ENCODE data around the gene KIF18B.

The KIF18B gene

GRCh38 chr17:44909681-44910144 is 37.9 kb downstream of the KIF18B start:
- H3K27ac Mint-ChIP-seq, result no peak overlapping the region
- no peaks in the 10 kb centered on the region for H3K9me3 Mint-ChIP-seq
- H3K4me1 Mint-ChIP-seq, result peaks cover 18% of the 10 kb centered on the region
- no peak for ATAC-seq
- no peak overlapping the region for H3K4me3 Mint-ChIP-seq
- H3K27me3 Mint-ChIP-seq, result peaks cover 53% of the 10 kb centered on the region
- DNase-seq, result no peak

DNA sequence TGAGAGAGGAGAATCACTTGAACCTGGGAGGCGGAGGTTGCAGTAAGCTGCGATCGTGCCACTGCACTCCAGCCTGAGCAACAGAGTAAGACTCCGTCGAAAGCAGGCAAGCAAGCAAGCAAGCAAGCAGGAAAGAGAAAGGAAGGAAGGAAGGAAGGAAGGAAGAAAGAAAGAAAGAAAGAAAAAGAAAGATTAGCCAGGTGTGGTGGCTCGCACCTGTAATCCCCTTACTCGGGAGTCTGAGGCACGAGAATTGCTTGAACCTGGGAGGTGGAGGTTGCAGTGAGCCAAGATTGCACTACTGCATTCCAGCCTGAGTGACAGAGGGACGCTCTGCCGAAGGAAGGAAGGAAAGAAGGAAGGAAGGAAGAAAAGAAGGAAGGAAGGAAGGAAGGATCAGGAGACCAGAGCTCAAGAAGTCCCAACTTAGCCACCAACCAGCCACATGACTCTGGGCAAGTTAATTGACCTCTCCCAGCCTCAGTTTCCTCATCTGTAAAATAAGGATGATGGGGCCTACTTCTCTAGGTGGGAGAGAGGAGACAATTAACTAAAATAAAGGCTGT is 38.7 kb downstream of the KIF18B start:
- H3K4me3 Mint-ChIP-seq, result no peak overlapping the region
- H3K4me1 Mint-ChIP-seq, result peaks cover 18% of the 10 kb centered on the region
- no peak for ATAC-seq
- no peak for DNase-seq
- H3K27ac Mint-ChIP-seq, result no peak overlapping the region
- H3K27me3 Mint-ChIP-seq, result peaks cover 49% of the 10 kb centered on the region
- no peaks in the 10 kb centered on the region for H3K9me3 Mint-ChIP-seq

DNA sequence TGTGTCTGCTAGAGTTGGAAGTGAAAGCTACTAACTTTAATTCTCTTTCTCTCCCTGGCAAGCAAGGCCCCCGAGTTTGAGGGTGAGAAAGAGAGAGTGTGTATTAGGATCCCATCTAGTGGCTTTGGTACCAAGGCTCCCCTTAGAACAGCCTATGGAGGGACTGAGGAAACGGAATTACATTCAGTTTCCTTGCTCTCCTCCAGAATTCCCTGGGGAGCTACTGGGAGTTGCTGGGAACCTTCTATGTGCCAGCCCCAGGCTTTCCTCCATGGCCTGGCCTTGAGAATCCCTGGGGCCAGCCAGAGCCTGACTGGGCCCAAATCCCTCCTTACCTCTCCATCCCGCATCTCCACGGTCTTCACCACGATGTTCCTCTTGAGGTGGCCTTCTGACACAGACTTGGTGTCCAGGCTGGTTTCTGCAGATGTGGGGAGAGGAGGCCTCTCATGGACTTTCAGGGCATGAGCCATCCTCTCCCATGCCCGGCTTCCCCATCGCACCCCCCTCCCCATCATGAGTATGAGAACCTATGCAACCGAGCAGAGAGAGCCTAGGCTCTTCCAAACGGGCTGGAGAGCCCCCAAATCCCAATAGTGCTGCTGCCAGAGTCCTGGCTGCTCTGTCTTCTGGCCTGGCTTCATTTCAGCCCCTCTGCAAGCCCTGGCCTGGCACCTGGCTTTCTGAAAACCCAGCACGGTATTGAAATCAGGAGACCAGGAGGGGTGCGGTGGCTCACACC is 39.7 kb downstream of the KIF18B start:
- ATAC-seq (no peak), DNase-seq (no peak)
- H3K27ac Mint-ChIP-seq, result no peak overlapping the region
- H3K9me3 Mint-ChIP-seq, result no peaks in the 10 kb centered on the region
- peaks cover 12% of the 10 kb centered on the region for H3K4me1 Mint-ChIP-seq
- peaks cover 39% of the 10 kb centered on the region for H3K27me3 Mint-ChIP-seq
- no peak overlapping the region for H3K4me3 Mint-ChIP-seq

DNA sequence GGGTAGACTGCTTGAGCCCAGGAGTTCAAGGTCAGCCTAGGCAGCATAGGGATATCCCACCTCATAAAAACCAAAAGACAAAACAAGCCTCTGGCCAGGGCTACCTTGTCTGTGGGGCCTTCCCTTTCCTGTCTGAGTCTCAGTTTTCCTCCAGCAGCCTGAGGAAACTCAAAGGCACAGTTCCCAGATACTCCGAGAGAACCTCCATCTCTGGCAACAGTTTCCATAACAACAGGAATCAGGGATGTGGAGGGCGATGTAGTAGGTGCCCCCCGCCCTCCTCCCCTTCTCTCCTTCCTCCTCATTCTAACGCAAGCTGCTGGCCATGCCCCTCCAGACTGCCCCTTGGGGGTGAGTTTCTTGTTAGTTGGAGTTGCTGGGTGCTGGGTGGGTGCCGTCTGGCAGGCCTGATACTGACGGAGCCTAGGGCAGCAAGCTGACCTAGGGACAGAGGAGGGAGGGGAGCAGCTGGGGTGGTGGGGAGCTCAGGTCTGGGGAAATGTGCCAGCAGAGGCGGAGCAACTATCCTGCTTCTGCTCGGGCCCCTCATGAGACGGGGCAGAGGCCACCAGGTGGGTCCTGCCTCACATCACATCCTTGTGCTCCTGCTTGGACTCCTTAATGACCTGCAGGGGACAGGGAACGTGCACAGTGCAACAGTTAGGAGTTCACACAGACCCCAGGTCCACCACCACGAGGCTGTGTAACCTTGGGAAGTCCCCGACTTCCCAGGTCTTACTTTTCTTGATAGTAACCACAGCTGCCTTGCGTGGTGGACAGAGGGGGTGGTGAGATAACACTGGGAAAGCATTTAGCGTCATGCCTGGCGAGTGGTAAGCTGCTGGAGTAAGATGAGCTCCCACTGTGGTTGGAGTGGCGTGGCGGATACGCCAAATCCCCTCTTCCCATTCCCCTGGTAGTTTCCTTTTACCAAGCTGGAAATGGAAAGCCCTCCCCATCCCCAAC is 40.5 kb downstream of the KIF18B start:
- H3K9me3 Mint-ChIP-seq, result no peaks in the 10 kb centered on the region
- H3K4me3 Mint-ChIP-seq, result no peak overlapping the region
- no peak for ATAC-seq

DNA sequence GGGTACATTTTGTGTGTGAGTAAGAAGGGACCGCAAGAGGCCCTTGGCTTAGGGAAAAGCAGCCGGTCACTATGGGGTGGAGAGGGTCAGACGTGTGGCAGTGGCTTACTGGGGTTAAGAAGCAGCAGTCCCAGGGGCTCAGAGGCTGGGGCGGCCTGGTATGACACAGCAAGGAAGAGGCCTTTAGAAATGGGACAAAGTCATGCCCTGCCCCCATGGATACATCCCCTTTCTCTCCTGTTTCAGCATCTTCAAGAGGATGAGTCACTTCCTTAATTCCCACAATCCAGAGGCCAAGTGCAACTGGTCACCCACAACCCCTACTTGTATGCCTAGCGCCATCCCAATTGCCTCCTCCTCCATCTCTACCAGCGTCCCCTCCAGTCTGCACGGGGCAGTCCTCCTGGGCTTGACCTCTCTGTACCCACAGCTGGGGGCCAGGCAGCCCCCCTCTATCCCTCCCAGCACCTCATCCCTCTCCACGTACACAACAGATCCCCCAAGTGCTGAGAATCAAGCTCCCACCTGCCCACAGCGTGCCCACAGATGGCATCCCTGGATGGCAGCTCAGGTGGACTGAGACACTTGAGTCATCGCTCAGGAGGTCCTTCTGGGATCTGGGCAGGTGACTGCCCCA is 41.4 kb downstream of the KIF18B start:
- peaks cover 14% of the 10 kb centered on the region for H3K4me1 Mint-ChIP-seq
- ATAC-seq (no peak), DNase-seq (no peak)
- H3K4me3 Mint-ChIP-seq, result no peak overlapping the region
- H3K9me3 Mint-ChIP-seq, result no peaks in the 10 kb centered on the region
- H3K27me3 Mint-ChIP-seq, result peaks cover 22% of the 10 kb centered on the region
- no peak overlapping the region for H3K27ac Mint-ChIP-seq

More for the DNA sequence above, 40.5 kb downstream of the KIF18B start:
- no peak for DNase-seq
- no peak overlapping the region for H3K27ac Mint-ChIP-seq
- H3K27me3 Mint-ChIP-seq, result peaks cover 31% of the 10 kb centered on the region
- H3K4me1 Mint-ChIP-seq, result peaks cover 13% of the 10 kb centered on the region

DNA sequence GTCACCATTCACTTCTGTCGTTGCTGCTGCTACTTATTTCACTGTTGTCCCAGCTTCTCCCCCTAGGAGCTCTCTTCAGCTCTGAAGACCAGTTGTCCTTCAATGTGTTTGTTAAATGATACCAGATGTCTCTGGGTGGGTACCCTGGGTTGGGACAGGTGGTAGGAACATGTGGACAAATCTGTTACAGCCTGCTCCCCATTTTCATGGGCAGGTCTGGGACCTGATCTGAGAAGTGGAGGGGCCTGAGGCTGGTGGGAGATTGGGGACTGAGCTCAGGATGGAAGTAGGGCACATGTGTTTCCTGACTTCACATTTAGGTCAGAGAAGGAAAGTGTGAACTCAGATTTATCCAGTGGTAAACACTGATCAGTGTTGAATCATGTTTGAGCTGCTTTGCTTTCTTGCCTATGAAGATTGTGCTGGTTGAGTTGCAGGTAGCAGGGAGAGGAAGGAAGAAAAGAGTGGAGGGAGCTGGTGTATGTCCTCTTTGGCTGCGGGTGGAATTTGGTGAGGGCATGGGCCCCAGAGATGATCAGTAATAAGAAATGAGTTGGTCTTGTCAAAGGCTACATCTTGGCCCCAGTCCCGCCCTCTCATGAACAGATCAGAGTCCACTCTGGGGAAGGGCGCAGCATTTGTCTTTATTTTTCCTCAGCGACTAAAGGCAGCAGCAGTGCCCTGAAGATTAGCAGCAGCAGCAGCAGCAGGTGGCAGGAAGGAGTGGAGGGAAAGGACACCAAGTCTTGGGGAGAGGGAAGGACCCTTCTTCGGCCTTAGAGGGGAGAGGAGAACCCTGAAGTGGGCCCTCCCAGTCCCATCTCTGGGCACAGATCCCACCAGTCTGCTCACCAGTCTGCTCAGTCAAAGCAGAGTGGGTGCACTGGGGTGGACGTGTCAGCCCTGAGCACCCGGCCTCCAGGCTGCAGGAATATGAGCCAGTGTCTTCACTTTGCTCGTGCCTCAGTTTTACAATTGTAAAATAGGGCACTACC is 42.3 kb downstream of the KIF18B start:
- Mint-ChIP-seq H3K27ac (no peak overlapping the region), H3K4me3 (no peak overlapping the region), H3K27me3 (peaks cover 13% of the 10 kb centered on the region), H3K9me3 (no peaks in the 10 kb centered on the region), H3K4me1 (peaks cover 10% of the 10 kb centered on the region)
- no peak for ATAC-seq
- DNase-seq, result no peak

DNA sequence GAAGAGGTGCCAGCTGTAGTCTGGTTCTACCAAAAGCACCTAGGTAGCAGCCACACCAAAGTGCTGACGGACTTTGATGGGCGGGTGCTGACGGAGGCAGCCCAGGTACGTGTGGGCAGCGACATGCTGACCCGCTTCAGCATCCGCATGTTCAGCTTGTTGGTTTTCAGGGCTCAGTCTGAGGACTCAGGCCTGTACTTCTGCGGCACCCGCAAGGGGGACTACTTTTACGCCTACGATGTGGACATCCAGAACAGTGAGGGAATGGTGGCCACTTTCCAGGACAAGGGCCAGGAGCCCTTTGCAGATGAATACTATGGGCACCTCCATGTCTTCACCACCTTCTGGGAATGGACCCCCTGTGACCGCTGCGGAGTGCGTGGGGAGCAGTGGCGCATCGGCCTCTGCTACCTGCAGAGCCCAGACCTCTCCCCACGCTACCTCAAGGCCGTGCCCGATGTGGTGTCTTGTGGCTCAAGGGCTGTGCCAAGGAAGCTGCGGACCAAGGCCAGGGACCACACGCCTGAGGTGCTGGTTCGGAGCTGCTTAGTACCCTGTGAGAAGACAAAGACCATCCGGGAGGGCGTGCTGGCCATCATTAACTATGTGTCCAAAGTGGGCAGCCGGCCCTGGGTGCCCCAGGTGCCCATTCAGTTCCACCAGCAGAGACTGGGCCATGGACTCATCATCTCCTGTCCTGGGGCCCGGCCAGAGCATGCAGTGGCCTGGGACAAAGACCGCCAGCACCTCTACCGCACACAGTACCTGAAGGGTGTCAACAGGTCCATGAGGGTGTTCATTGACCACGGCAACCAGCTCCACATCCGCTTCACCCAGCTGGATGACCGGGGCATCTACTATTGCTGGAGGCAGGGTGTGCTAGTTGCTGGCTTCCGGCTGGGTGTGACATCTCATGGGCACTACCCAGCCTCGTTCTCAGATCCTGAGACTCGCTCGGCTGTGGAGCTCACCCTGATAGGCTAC is 43.3 kb downstream of the KIF18B start:
- DNase-seq (no peak), ATAC-seq (no peak)
- Mint-ChIP-seq H3K4me3 (no peak overlapping the region), H3K4me1 (peaks cover 20% of the 10 kb centered on the region), H3K9me3 (no peaks in the 10 kb centered on the region), H3K27me3 (peaks cover 13% of the 10 kb centered on the region), H3K27ac (no peak overlapping the region)

GRCh38 chr17:44903012-44903685 is 44.4 kb downstream of the KIF18B start:
- Mint-ChIP-seq H3K4me1 (peaks cover 27% of the 10 kb centered on the region), H3K9me3 (no peaks in the 10 kb centered on the region), H3K27ac (no peak overlapping the region), H3K27me3 (peaks cover 4% of the 10 kb centered on the region), H3K4me3 (no peak overlapping the region)
- ATAC-seq, result no peak
- DNase-seq, result no peak

DNA sequence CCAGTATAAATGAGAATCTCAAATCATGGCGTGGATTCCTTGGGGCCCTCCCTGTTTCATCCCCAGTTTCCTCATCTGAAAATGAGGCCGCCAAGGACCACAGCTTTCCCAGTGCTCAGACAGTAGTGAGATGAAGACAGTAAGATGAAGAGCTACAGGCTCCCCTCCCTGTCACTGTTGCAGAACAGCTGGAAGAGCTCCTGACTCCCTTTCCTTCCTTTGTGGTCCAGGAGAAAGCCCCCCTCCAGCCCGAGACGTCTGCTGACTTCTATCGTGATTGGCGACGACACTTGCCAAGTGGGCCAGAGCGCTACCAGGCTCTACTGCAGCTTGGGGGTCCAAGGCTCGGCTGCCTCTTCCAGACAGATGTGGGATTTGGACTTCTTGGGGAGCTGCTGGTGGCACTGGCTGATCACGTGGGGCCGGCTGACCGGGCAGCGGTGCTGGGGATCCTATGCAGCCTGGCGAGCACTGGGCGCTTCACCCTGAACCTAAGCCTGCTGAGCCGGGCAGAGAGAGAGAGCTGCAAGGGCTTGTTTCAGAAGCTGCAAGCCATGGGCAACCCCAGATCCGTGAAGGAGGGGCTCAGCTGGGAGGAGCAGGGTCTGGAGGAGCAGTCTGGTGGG is 45.3 kb downstream of the KIF18B start:
- H3K9me3 Mint-ChIP-seq, result no peaks in the 10 kb centered on the region
- H3K27ac Mint-ChIP-seq, result no peak overlapping the region
- peaks cover 28% of the 10 kb centered on the region for H3K4me1 Mint-ChIP-seq
- H3K4me3 Mint-ChIP-seq, result no peak overlapping the region
- DNase-seq (no peak), ATAC-seq (no peak)
- no peaks in the 10 kb centered on the region for H3K27me3 Mint-ChIP-seq

- Mint-ChIP-seq H3K27ac (no peak overlapping the region), H3K9me3 (no peaks in the 10 kb centered on the region), H3K4me3 (no peak overlapping the region), H3K27me3 (no peaks in the 10 kb centered on the region), H3K4me1 (peaks cover 28% of the 10 kb centered on the region)
- DNase-seq (no peak), ATAC-seq (no peak)
Observed at GRCh38 chr17:44901411-44901921, 46.1 kb downstream of the KIF18B start.

- no peak for DNase-seq
Observed at GRCh38 chr17:44900894-44901293, 46.7 kb downstream of the KIF18B start.

DNA sequence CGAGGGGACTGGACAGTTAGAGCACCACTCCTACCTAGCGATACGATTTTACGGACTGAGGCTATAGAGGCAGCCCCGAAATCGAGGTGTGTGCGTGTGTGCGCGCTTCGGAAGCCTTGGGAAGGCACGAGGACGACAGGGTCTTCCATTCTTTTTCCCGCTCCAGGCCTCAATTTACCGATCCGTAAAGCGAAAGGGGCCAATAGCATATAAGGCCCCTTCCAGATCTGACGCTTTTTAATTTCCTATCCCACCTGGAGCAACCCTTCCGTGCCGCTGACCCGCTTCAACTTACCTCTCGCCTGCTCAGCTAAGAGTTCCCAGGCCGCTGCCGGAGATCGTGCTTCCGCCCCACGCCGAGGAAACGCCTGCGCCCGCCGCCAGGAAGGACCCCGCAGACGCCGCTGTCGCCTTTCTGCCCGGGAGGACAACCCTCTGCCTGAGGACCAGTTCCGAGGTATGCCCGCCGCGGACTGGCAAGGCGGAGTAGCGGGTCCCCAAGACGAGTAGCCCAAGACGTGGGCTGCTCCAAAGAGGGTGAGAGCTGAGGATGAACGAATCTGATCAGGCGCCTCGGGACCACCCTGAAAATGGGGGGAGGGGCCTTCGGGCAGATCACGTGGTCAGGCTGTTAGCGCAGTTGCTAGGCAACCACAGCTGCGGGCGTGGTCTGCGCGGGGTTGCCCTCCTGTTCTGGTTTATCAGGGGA is 48.3 kb downstream of the KIF18B start, which contains the start of gene EFTUD2:
TSS of gene EFTUD2 (minus strand) at position 372 of the 709 bp plus-strand sequence. CDS start 4,924 bp downstream, outside the sequence.
- Mint-ChIP-seq H3K9me3 (no peaks in the 10 kb centered on the region), H3K4me3 (peak within 1 kb of the TSS; percentile 82 to 87), H3K27me3 (no peaks in the 10 kb centered on the region), H3K4me1 (peaks cover 40% of the 10 kb centered on the region), H3K27ac (peak within 1 kb of the TSS; percentile 100)
- DNase-seq (peak; percentile 94), ATAC-seq (peak; percentile 95)

More at GRCh38 chr17:44900894-44901293, 46.7 kb downstream of the KIF18B start:
- H3K4me3 Mint-ChIP-seq, result no peak overlapping the region
- H3K4me1 Mint-ChIP-seq, result peaks cover 33% of the 10 kb centered on the region
- no peak overlapping the region for H3K27ac Mint-ChIP-seq
- ATAC-seq, result no peak
- H3K27me3 Mint-ChIP-seq, result no peaks in the 10 kb centered on the region
- no peaks in the 10 kb centered on the region for H3K9me3 Mint-ChIP-seq

Data from stimulated activated naive CD8-positive, alpha-beta T cell treated with anti-CD3 and anti-CD28 coated beads, Interleukin-15, amount 100 ng/mL, for 72 hours (primary cell).